COR-L47 (cell line): ENCODE data around the gene RASSF6.
"Not testable (repeated sequence)": the region's sequence is repeated elsewhere in the genome, so short reads cannot be mapped to it uniquely, and the experiment has no call there.

ENCODE experiments used
- DNase-seq: peaks from one replicate; lab custom pipeline; 2025; lab: John Stamatoyannopoulos, UW

Gene RASSF6

GRCh38 chr4:73577371-73577770 is 42.9 kb downstream of the RASSF6 start:
- DNase-seq = no peak

GRCh38 chr4:73576381-73576780 is 43.9 kb downstream of the RASSF6 start:
- DNase-seq = no peak

- no peak for DNase-seq
Measured at GRCh38 chr4:73575660-73576059, 44.6 kb downstream of the RASSF6 start.

- peak; percentile 77 for DNase-seq
Measured at GRCh38 chr4:73573794-73574528, 46.3 kb downstream of the RASSF6 start.

- DNase-seq = not testable (repeated sequence)
Measured at GRCh38 chr4:73550865-73551264, 69.4 kb downstream of the RASSF6 start.

GRCh38 chr4:73544620-73545019 is 75.6 kb downstream of the RASSF6 start:
- no peak for DNase-seq

GRCh38 chr4:73541251-73541650 is 79.0 kb downstream of the RASSF6 start:
- DNase-seq = no peak

- no peak for DNase-seq
Measured at GRCh38 chr4:73540826-73541225, 79.4 kb downstream of the RASSF6 start.

- no peak for DNase-seq
Measured at GRCh38 chr4:73539386-73539785, 80.8 kb downstream of the RASSF6 start.

GRCh38 chr4:73538162-73538561 is 82.1 kb downstream of the RASSF6 start:
- DNase-seq = no peak

- no peak for DNase-seq
Measured at GRCh38 chr4:73533515-73534422, 86.5 kb downstream of the RASSF6 start.

- no peak for DNase-seq
Measured at GRCh38 chr4:73528171-73528570, 92.1 kb downstream of the RASSF6 start.

GRCh38 chr4:73527196-73527595 is 93.0 kb downstream of the RASSF6 start:
- DNase-seq = no peak

GRCh38 chr4:73525611-73526010 is 94.6 kb downstream of the RASSF6 start:
- DNase-seq = no peak

GRCh38 chr4:73523126-73523525 is 97.1 kb downstream of the RASSF6 start:
- DNase-seq = no peak
